ENCODE results near the gene NR1D1. TPM values are rescaled to one million over a fixed set of nuclear protein-coding genes. Genes with fewer than 3 reads are reported as not detected.
A peak's percentile ranks its signal among the peaks of the same experiment; 100 is the strongest.

NR1D1 gene
- total RNA-seq, 1 experiment from 2014 or later: 63.7 TPM

DNA sequence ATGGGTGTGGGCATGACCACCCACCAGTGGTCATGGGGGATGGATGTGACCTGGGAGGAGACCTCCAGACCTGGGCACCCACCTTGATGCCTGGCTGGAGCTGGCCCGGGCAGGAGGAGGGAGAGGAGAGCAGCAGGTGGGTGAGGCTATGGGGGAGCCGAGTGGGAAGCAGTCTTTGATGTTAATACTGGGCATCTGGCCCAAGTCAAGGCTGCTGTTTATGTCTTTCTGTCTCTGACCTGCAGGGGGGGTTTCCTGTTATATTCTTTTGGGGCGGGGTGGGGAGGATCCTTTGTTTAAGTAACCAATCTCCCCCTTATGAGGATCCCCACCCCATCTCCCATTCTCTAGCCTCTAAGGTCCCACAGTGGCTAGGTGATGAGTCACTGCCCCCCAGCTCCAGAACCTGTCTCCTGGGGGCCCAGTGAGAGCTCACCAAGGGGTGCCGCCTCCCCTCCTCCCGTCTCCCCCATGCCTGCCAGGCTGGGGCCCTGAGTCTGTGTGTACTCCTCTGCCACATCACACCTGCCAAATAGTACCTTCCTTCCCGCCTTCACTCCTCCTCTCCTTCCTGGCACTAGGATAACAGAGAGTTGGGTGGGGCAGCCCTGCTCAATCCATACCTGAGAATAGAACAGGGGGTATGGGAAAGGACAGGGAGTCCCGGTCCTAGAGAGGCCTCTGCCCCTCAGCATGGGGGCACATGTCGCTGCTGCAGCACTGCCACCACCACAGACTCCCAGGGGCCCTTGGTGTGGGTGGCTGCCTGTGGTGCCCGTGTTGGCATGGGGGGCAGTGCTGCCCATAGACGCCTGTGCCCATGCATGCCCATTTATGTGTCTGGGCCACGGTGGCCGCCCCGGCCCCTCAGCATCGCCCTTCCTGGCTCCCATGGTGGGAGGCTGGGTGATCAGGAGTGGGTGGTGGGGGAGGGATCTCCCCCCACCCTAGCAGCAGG is 30.4 kb downstream of the NR1D1 start (continued):
- TF ChIP-seq CTCF (IDR thresholded peaks at IDR 0.05 in 2 of 3, conservative IDR thresholded peaks at IDR 0.05 in 1 of 3; ENCODE audit: borderline replicate concordance in 1 of 3, insufficient read depth in 1 of 3, low read depth in 2 of 3, low read length in 2 of 3) (peak in 2 of 3 experiments; percentile 38 to 44; a peak in 4 of 6 replicates), RAD21 (IDR thresholded peaks at IDR 0.05; ENCODE audit: low read depth) (no peak), TCF7L2 (IDR thresholded peaks at IDR 0.05; ENCODE audit: borderline replicate concordance, extremely low read depth, insufficient read depth, insufficient read length) (peak; percentile 74), EGR1 (IDR thresholded peaks at IDR 0.05; ENCODE audit: low read depth) (no peak), ZFX (IDR thresholded peaks at IDR 0.05) (no peak), MAX (IDR thresholded peaks at IDR 0.05) (peak; percentile 41; the same call in 1 of the 2 replicates), POLR2A (IDR thresholded peaks at IDR 0.05; ENCODE audit: borderline replicate concordance, extremely low read depth, insufficient read depth, insufficient read length) (no peak)
- TF ChIP-seq, protein P1, sequence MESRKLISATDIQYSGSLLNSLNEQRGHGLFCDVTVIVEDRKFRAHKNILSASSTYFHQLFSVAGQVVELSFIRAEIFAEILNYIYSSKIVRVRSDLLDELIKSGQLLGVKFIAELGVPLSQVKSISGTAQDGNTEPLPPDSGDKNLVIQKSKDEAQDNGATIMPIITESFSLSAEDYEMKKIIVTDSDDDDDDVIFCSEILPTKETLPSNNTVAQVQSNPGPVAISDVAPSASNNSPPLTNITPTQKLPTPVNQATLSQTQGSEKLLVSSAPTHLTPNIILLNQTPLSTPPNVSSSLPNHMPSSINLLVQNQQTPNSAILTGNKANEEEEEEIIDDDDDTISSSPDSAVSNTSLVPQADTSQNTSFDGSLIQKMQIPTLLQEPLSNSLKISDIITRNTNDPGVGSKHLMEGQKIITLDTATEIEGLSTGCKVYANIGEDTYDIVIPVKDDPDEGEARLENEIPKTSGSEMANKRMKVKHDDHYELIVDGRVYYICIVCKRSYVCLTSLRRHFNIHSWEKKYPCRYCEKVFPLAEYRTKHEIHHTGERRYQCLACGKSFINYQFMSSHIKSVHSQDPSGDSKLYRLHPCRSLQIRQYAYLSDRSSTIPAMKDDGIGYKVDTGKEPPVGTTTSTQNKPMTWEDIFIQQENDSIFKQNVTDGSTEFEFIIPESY (IDR thresholded peaks at IDR 0.05; ENCODE audit: extremely low read depth, insufficient replicate concordance, low read length): no peak
